HG03039 (cell line): ENCODE results near the gene MYO9A.
"Not testable (repeated sequence)": the region's sequence is repeated elsewhere in the genome, so short reads cannot be mapped to it uniquely, and the experiment has no call there.

ENCODE experiments used
- ATAC-seq: cut with Tn5 transposase; IDR thresholded peaks from one replicate; pipeline ENCODE4 v1.9.1; 2021; ENCODE audit warnings: mild to moderate bottlenecking, moderate library complexity; ENCODE audit not compliant: unreplicated experiment

MYO9A gene

GRCh38 chr15:72092006-72092405 lies 25.9 kb downstream of the MYO9A start:
- no peak for ATAC-seq

- ATAC-seq, result no peak
Observed at GRCh38 chr15:72086920-72087648, 30.9 kb downstream of the MYO9A start.

GRCh38 chr15:72086010-72086697 lies 31.8 kb downstream of the MYO9A start:
- ATAC-seq, result no peak

- ATAC-seq, result no peak
Observed at GRCh38 chr15:72082176-72082575, 35.8 kb downstream of the MYO9A start.

GRCh38 chr15:72078887-72079286 lies 39.1 kb downstream of the MYO9A start:
- ATAC-seq, result no peak

GRCh38 chr15:72077950-72078349 lies 40.0 kb downstream of the MYO9A start:
- no peak for ATAC-seq

GRCh38 chr15:72074335-72075060 lies 43.5 kb downstream of the MYO9A start:
- ATAC-seq, result no peak

- ATAC-seq, result not testable (repeated sequence)
Observed at GRCh38 chr15:72071448-72071825, 46.5 kb downstream of the MYO9A start.

- ATAC-seq, result no peak
Observed at GRCh38 chr15:72070817-72071447, 47.0 kb downstream of the MYO9A start.

GRCh38 chr15:72068856-72069255 lies 49.1 kb downstream of the MYO9A start:
- no peak for ATAC-seq

GRCh38 chr15:72065801-72066200 lies 52.1 kb downstream of the MYO9A start:
- ATAC-seq, result no peak

GRCh38 chr15:72063186-72063585 lies 54.8 kb downstream of the MYO9A start:
- no peak for ATAC-seq

- no peak for ATAC-seq
Observed at GRCh38 chr15:72062319-72062718, 55.6 kb downstream of the MYO9A start.

GRCh38 chr15:72060687-72061250 lies 57.2 kb downstream of the MYO9A start:
- no peak for ATAC-seq

GRCh38 chr15:72058585-72058984 lies 59.4 kb downstream of the MYO9A start:
- ATAC-seq, result no peak

GRCh38 chr15:72057548-72058091 lies 60.3 kb downstream of the MYO9A start:
- ATAC-seq, result no peak

GRCh38 chr15:72056217-72056616 lies 61.7 kb downstream of the MYO9A start:
- not testable (repeated sequence) for ATAC-seq

GRCh38 chr15:72053297-72053696 lies 64.7 kb downstream of the MYO9A start:
- not testable (repeated sequence) for ATAC-seq

- no peak for ATAC-seq
Observed at GRCh38 chr15:72050700-72051099, 67.2 kb downstream of the MYO9A start.

- ATAC-seq, result no peak
Observed at GRCh38 chr15:72047020-72047419, 70.9 kb downstream of the MYO9A start.

- no peak for ATAC-seq
Observed at GRCh38 chr15:72044956-72045355, 73.0 kb downstream of the MYO9A start.
